GM23248 (cell line): ENCODE results near the gene CFAP65. TPM values are rescaled to one million over a fixed set of nuclear protein-coding genes. Genes with fewer than 3 reads are reported as not detected.

ENCODE experiments used
- DNase-seq: peaks from one replicate; pipeline ENCODE4 v3.0.0-alpha.2; 2015
- H2AFZ ChIP-seq: fragments of 200-600 bp; sonication (generic); 2 replicates; pipeline ENCODE4 v1.6.1; 2016; ENCODE audit warnings: antibody characterized with exemption
- H3F3A ChIP-seq: fragments of 200-600 bp; sonication (generic); 2 replicates; pipeline ENCODE4 v1.6.1; 2016; ENCODE audit warnings: mild to moderate bottlenecking, antibody characterized with exemption, mixed run types; ENCODE audit not compliant: insufficient read depth
- H3K27ac ChIP-seq: fragments of 200-600 bp; sonication (generic); 2 replicates; pipeline ENCODE4 v1.5.1; 2016; ENCODE audit warnings: mild to moderate bottlenecking
- H3K27me3 ChIP-seq: fragments of 200-600 bp; sonication (generic); replicated peaks from 2 replicates; pipeline ENCODE4 v1.6.1; 2016; ENCODE audit warnings: mild to moderate bottlenecking; ENCODE audit not compliant: insufficient read depth
- H3K36me3 ChIP-seq: fragments of 200-600 bp; sonication (generic); 2 replicates; pipeline ENCODE4 v1.6.1; 2016; ENCODE audit warnings: low read depth, mild to moderate bottlenecking
- H3K4me1 ChIP-seq: fragments of 200-600 bp; sonication (generic); 2 replicates; pipeline ENCODE4 v1.6.1; 2016; ENCODE audit warnings: mild to moderate bottlenecking; ENCODE audit not compliant: insufficient read depth
- H3K4me2 ChIP-seq: fragments of 200-600 bp; sonication (generic); one replicate; pipeline ENCODE4 v1.6.1; 2016; ENCODE audit warnings: mild to moderate bottlenecking; ENCODE audit not compliant: unreplicated experiment
- H3K4me3 ChIP-seq: fragments of 200-600 bp; sonication (generic); 2 replicates; pipeline ENCODE4 v1.5.1; 2016; ENCODE audit warnings: mild to moderate bottlenecking
- H3K79me2 ChIP-seq: fragments of 200-600 bp; sonication (generic); 2 replicates; pipeline ENCODE4 v1.6.1; 2016; ENCODE audit warnings: mild to moderate bottlenecking; ENCODE audit not compliant: insufficient read depth
- H3K9ac ChIP-seq: fragments of 200-600 bp; sonication (generic); 2 replicates; pipeline ENCODE4 v1.6.1; 2016; ENCODE audit warnings: mild to moderate bottlenecking
- H3K9me2 ChIP-seq: fragments of 200-600 bp; sonication (generic); 2 replicates; pipeline ENCODE4 v1.6.1; 2016; ENCODE audit warnings: mixed run types, mild to moderate bottlenecking, moderate library complexity; ENCODE audit not compliant: insufficient read depth
- H3K9me3 ChIP-seq: fragments of 200-600 bp; sonication (generic); one replicate; pipeline ENCODE4 v1.6.1; 2017; ENCODE audit warnings: low read depth
- H4K20me1 ChIP-seq: fragments of 200-600 bp; sonication (generic); 2 replicates; pipeline ENCODE4 v1.6.0; 2016; ENCODE audit not compliant: insufficient read depth
- EZH2 ChIP-seq: fragments of 200-600 bp; sonication (generic); IDR thresholded peaks from 2 replicates; pipeline ENCODE4 v1.6.1; 2018; ENCODE audit warnings: antibody characterized with exemption, mild to moderate bottlenecking; ENCODE audit not compliant: insufficient read depth, poor library complexity, severe bottlenecking
- EZH2phosphoT487 ChIP-seq: fragments of 200-600 bp; sonication (generic); IDR thresholded peaks from 2 replicates; pipeline ENCODE4 v1.6.1; 2018; ENCODE audit warnings: antibody characterized with exemption, moderate library complexity, mild to moderate bottlenecking, low read depth; ENCODE audit not compliant: insufficient read depth
- WGBS, 2 experiments: methylation state at CpG; one replicate each; pipeline ENCODE4 v1.1.6; 2015 to 2017; ENCODE audit warnings: low lambda C conversion rate in 2 of 2, low coverage in 1 of 2; ENCODE audit errors: missing lambda C conversion rate in 2 of 2; 5-methylcytosine and 5-hydroxymethylcytosine counted together
- in situ Hi-C: fragments of 300-500 bp; cut with MboI; formaldehyde crosslinking; loops from 2 replicates; pipeline ENCODE4 v1.15.0; 2020
- polyA plus RNA-seq: library from polyadenylated mRNA; unstranded; fragments of >200 nt; fragmentation: Nextera tagmentation; extraction: Ambion mirVana; gene quantifications from 2 replicates; pipeline ENCODE4 v1.2.1, GENCODE V29; 2016
- total RNA-seq: library from RNA; depleted of rRNA; stranded (reverse); fragments of >200 nt; shearing (Covaris generic); gene quantifications from 2 replicates; pipeline ENCODE4 v1.2.3, GENCODE V29; 2014

CFAP65 gene
- total and polyA plus RNA-seq, 2 experiments from 2014 or later, result 0.08 TPM; not detected in 1

GRCh38 chr2:219042750-219043149, 1.4 kb upstream of the CFAP65 start:
- Histone ChIP-seq H3K9me2 (no peaks in the 10 kb centered on the region), H4K20me1 (no peaks in the 10 kb centered on the region), H3K36me3 (no peaks in the 10 kb centered on the region), H3K27ac (no peak overlapping the region), H3K9ac (no peak overlapping the region), H3K4me3 (no peak overlapping the region), H3K4me1 (no peaks in the 10 kb centered on the region), H3K79me2 (no peaks in the 10 kb centered on the region), H3K4me2 (no peak overlapping the region), H2AFZ (no peak overlapping the region), H3K9me3 (no peaks in the 10 kb centered on the region), H3K27me3 (peaks cover 48% of the 10 kb centered on the region), H3F3A (no peaks in the 10 kb centered on the region)
- DNase-seq, result no peak
- in situ Hi-C loops, result no loop called here
- WGBS, 2 experiments, result 53 to 58% methylated on average over 2 of the region's 2 CpGs
- no peak for TF ChIP-seq EZH2
- no peak for TF ChIP-seq EZH2phosphoT487

- H3K27ac ChIP-seq, result no peak overlapping the region
- H4K20me1 ChIP-seq, result no peaks in the 10 kb centered on the region
- in situ Hi-C loops, result no loop called here
- H3K9me3 ChIP-seq, result no peaks in the 10 kb centered on the region
- no peaks in the 10 kb centered on the region for H3K36me3 ChIP-seq
- H3K27me3 ChIP-seq, result peaks cover 48% of the 10 kb centered on the region
- H2AFZ ChIP-seq, result no peak overlapping the region
- no peaks in the 10 kb centered on the region for H3K4me1 ChIP-seq
- H3K9me2 ChIP-seq, result no peaks in the 10 kb centered on the region
- no peak overlapping the region for H3K4me3 ChIP-seq
- TF ChIP-seq EZH2, result no peak
- no peaks in the 10 kb centered on the region for H3K79me2 ChIP-seq
- no peak overlapping the region for H3K9ac ChIP-seq
- no peaks in the 10 kb centered on the region for H3F3A ChIP-seq
- DNase-seq, result no peak
- no peak overlapping the region for H3K4me2 ChIP-seq
- WGBS, 2 experiments, result 46 to 57% methylated on average over 4 of the region's 4 CpGs
These were observed 841 bp upstream of the CFAP65 start for GRCh38 chr2:219042157-219042556.

DNA sequence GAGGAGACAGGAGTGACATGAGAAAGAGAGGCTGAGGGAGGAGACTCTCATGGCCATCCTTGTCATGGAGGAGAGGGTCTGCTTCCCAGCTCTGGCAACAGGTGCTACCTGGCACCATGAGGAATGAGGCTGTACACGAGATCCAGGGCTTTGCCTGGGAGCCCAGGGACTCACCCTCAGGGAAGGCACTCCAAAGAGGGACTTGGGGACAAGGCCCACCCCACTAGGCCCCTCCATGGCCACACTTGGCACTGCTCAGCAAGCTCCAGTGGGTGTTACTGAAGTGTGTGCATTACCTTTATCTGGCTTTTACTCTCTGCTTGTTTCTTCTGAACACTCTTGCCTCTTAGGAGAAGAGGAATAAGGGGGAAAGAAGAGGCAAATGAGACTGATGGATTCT, 2.7 kb downstream of the CFAP65 start:
- Histone ChIP-seq H3K79me2 (no peaks in the 10 kb centered on the region), H4K20me1 (no peaks in the 10 kb centered on the region), H3K4me2 (no peak overlapping the region), H3K9me2 (no peaks in the 10 kb centered on the region), H3K4me1 (no peaks in the 10 kb centered on the region), H3K36me3 (no peaks in the 10 kb centered on the region), H3K4me3 (no peak overlapping the region), H3K9ac (no peak overlapping the region), H3K9me3 (no peaks in the 10 kb centered on the region), H3K27me3 (peaks cover 64% of the 10 kb centered on the region), H2AFZ (no peak overlapping the region), H3K27ac (no peak overlapping the region), H3F3A (no peaks in the 10 kb centered on the region)
- TF ChIP-seq EZH2phosphoT487 (no peak), EZH2 (no peak)
- in situ Hi-C loops, result no loop called here
- no peak for DNase-seq
- 0 to 8% methylated on average over 1 of the region's 1 CpG for WGBS, 2 experiments

GRCh38 chr2:219037783-219038499, 3.4 kb downstream of the CFAP65 start:
- no peaks in the 10 kb centered on the region for H3K79me2 ChIP-seq
- TF ChIP-seq EZH2 (no peak), EZH2phosphoT487 (no peak)
- no peaks in the 10 kb centered on the region for H3K4me1 ChIP-seq
- no peak overlapping the region for H3K9ac ChIP-seq
- no peak overlapping the region for H2AFZ ChIP-seq
- no peaks in the 10 kb centered on the region for H4K20me1 ChIP-seq
- no peak overlapping the region for H3K27ac ChIP-seq
- DNase-seq, result no peak
- H3K27me3 ChIP-seq, result peaks cover 71% of the 10 kb centered on the region
- in situ Hi-C loops, result no loop called here
- no peaks in the 10 kb centered on the region for H3K9me2 ChIP-seq
- no peaks in the 10 kb centered on the region for H3K36me3 ChIP-seq
- no peaks in the 10 kb centered on the region for H3K9me3 ChIP-seq
- no peak overlapping the region for H3K4me2 ChIP-seq
- 26 to 28% methylated on average over 8 of the region's 8 CpGs for WGBS, 2 experiments
- H3F3A ChIP-seq, result no peaks in the 10 kb centered on the region
- no peak overlapping the region for H3K4me3 ChIP-seq

DNA sequence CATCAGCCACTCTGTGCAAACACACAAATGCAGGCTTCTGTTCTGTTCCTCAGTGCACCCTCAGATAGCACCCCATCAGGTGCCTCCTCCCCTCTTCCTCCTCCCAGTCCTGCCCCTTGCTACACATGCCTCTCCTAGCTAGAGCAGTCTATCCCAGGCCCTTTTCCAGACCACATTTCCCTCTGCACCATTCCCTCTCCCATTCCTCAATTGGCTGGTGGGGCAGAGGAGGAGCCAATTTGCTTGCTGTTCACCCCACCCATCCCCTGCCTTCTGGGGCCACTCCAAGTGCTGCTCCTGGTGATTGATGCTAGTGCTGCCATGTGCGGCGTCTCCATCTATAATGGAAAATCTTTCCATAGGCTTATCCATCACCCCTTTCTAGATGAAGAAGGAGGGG, 5.4 kb downstream of the CFAP65 start:
- no peak for DNase-seq
- H3K9me2 ChIP-seq, result no peaks in the 10 kb centered on the region
- H3K27me3 ChIP-seq, result peaks cover 60% of the 10 kb centered on the region
- H3K4me2 ChIP-seq, result no peak overlapping the region
- no peaks in the 10 kb centered on the region for H4K20me1 ChIP-seq
- H3K9ac ChIP-seq, result no peak overlapping the region
- no peak overlapping the region for H2AFZ ChIP-seq
- no peaks in the 10 kb centered on the region for H3K36me3 ChIP-seq
- WGBS, 2 experiments, result 79 to 82% methylated on average over 2 of the region's 2 CpGs
- no peaks in the 10 kb centered on the region for H3F3A ChIP-seq
- H3K4me1 ChIP-seq, result no peaks in the 10 kb centered on the region
- no peak overlapping the region for H3K27ac ChIP-seq
- TF ChIP-seq EZH2phosphoT487, result no peak
- TF ChIP-seq EZH2, result no peak
- in situ Hi-C loops, result no loop called here
- H3K4me3 ChIP-seq, result no peak overlapping the region
- H3K79me2 ChIP-seq, result no peaks in the 10 kb centered on the region
- no peaks in the 10 kb centered on the region for H3K9me3 ChIP-seq
